Measurements from ENCODE around the gene PIEZO2. TPM values are rescaled to one million over a fixed set of nuclear protein-coding genes. Genes with fewer than 3 reads are reported as not detected.

Gene PIEZO2
- total RNA-seq, 2 experiments from 2014 or later: not detected

GRCh38 chr18:10894501-10894900 lies 254.9 kb downstream of the PIEZO2 start:
- no peak overlapping the region for H3K4me3 Mint-ChIP-seq
- CTCF ChIA-PET: no interaction called here

GRCh38 chr18:10893761-10894160 lies 255.6 kb downstream of the PIEZO2 start:
- no peak for DNase-seq
- no peak overlapping the region for H3K4me3 Mint-ChIP-seq
- ATAC-seq: no peak
- no peaks in the 10 kb centered on the region for H3K9me3 Mint-ChIP-seq (ENCODE audit: low read depth)
- H3K27me3 Mint-ChIP-seq: no peaks in the 10 kb centered on the region
- H3K4me1 Mint-ChIP-seq: no peaks in the 10 kb centered on the region
- H3K36me3 Mint-ChIP-seq: no peaks in the 10 kb centered on the region
- no peak overlapping the region for H3K27ac Mint-ChIP-seq
- CTCF ChIA-PET: no interaction called here

More at GRCh38 chr18:10894501-10894900, 254.9 kb downstream of the PIEZO2 start:
- Mint-ChIP-seq H3K4me1 (no peaks in the 10 kb centered on the region), H3K27me3 (no peaks in the 10 kb centered on the region), H3K27ac (no peak overlapping the region), H3K9me3 (ENCODE audit: low read depth) (no peaks in the 10 kb centered on the region), H3K36me3 (no peaks in the 10 kb centered on the region)
- no peak for DNase-seq
- no peak for ATAC-seq

DNA sequence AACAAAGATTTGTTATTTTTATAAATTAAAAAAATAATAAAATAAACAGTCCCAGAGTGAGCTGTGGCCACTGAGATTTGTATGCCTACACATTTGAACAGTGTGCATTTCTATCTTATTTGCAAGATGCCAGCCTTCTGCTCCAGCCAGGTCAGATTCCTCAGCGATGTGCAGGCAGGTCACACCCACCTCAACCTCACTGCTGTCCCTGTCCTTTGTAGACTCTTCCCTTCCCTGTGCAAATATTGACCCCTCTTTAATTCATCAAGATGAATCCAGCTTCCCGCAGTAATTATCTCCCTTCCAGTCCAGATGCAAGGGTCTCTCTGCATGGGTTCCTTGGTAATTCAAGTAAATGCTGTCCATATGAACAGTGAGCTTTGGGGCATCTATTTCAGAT lies 256.2 kb downstream of the PIEZO2 start:
- no peak overlapping the region for H3K4me3 Mint-ChIP-seq
- CTCF ChIA-PET: no interaction called here
- H3K27me3 Mint-ChIP-seq: no peaks in the 10 kb centered on the region
- H3K4me1 Mint-ChIP-seq: no peaks in the 10 kb centered on the region
- ATAC-seq (no peak), DNase-seq (no peak)
- H3K27ac Mint-ChIP-seq: no peak overlapping the region
- H3K9me3 Mint-ChIP-seq (ENCODE audit: low read depth): no peaks in the 10 kb centered on the region
- H3K36me3 Mint-ChIP-seq: no peaks in the 10 kb centered on the region

GRCh38 chr18:10892786-10893185 lies 256.6 kb downstream of the PIEZO2 start:
- H3K36me3 Mint-ChIP-seq: no peaks in the 10 kb centered on the region
- H3K27ac Mint-ChIP-seq: no peak overlapping the region
- DNase-seq: no peak
- ATAC-seq: no peak
- H3K9me3 Mint-ChIP-seq (ENCODE audit: low read depth): no peaks in the 10 kb centered on the region
- no peaks in the 10 kb centered on the region for H3K27me3 Mint-ChIP-seq
- H3K4me1 Mint-ChIP-seq: no peaks in the 10 kb centered on the region
- no peak overlapping the region for H3K4me3 Mint-ChIP-seq
- CTCF ChIA-PET: no interaction called here

DNA sequence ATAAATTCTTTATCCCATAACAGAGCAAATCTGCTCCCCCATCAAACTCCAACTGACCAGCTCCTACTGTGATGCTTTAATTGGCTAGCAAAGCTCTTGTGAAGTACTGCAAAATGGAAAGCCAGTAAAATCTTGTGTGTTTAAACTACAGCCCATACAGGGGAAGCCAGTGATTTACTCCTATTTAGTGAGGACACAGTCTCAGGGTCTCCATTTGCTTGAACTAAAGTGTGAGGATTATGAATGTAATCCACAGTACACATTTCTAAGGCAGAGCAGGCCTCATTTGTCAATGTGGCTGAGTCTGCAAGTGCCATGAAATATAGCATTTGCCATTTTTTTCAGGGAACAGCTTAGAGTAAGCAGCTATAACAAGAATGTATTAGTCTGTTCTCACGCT lies 259.3 kb downstream of the PIEZO2 start:
- Mint-ChIP-seq H3K27ac (no peak overlapping the region), H3K4me3 (no peak overlapping the region), H3K4me1 (no peaks in the 10 kb centered on the region), H3K36me3 (no peaks in the 10 kb centered on the region), H3K27me3 (no peaks in the 10 kb centered on the region), H3K9me3 (ENCODE audit: low read depth) (no peaks in the 10 kb centered on the region)
- DNase-seq (no peak), ATAC-seq (no peak)
- CTCF ChIA-PET: no interaction called here

GRCh38 chr18:10878703-10879102 lies 270.7 kb downstream of the PIEZO2 start:
- H3K4me1 Mint-ChIP-seq: no peaks in the 10 kb centered on the region
- H3K27me3 Mint-ChIP-seq: no peaks in the 10 kb centered on the region
- no peak overlapping the region for H3K4me3 Mint-ChIP-seq
- ATAC-seq (no peak), DNase-seq (no peak)
- no peak overlapping the region for H3K27ac Mint-ChIP-seq
- H3K36me3 Mint-ChIP-seq: no peaks in the 10 kb centered on the region
- H3K9me3 Mint-ChIP-seq (ENCODE audit: low read depth): no peaks in the 10 kb centered on the region
- CTCF ChIA-PET: no interaction called here

GRCh38 chr18:10877987-10878386 lies 271.4 kb downstream of the PIEZO2 start:
- ATAC-seq: no peak
- Mint-ChIP-seq H3K27ac (no peak overlapping the region), H3K9me3 (ENCODE audit: low read depth) (no peaks in the 10 kb centered on the region), H3K4me3 (no peak overlapping the region), H3K27me3 (no peaks in the 10 kb centered on the region), H3K4me1 (no peaks in the 10 kb centered on the region), H3K36me3 (no peaks in the 10 kb centered on the region)
- DNase-seq: no peak
- CTCF ChIA-PET: no interaction called here

DNA sequence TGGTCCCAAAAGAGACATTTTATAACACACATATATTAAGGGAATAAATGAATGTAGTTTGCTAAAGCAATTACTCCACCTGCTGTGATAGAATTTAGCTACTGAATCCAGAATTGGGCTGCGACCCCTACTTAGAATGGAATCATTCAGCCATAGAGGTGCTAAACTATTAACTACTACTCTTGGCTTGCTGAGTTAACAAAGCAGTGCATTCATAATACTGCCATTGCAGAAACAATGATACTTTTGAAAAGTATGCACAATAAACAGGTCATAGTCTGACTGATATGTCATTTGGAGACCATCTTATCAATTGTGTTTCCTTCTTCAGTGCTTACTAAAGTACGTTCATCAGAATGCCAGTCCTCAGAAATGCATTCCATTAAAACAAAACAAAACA lies 273.6 kb downstream of the PIEZO2 start:
- DNase-seq: no peak
- no peaks in the 10 kb centered on the region for H3K4me1 Mint-ChIP-seq
- ATAC-seq: no peak
- no peaks in the 10 kb centered on the region for H3K27me3 Mint-ChIP-seq
- CTCF ChIA-PET: interaction anchor here (0.6 kb wide), 1 partner anchor 508 kb away, joined by 4 read pairs; no protein-coding TSS in a partner anchor
- no peaks in the 10 kb centered on the region for H3K9me3 Mint-ChIP-seq (ENCODE audit: low read depth)
- H3K36me3 Mint-ChIP-seq: no peaks in the 10 kb centered on the region
- H3K27ac Mint-ChIP-seq: no peak overlapping the region
- H3K4me3 Mint-ChIP-seq: no peak overlapping the region

DNA sequence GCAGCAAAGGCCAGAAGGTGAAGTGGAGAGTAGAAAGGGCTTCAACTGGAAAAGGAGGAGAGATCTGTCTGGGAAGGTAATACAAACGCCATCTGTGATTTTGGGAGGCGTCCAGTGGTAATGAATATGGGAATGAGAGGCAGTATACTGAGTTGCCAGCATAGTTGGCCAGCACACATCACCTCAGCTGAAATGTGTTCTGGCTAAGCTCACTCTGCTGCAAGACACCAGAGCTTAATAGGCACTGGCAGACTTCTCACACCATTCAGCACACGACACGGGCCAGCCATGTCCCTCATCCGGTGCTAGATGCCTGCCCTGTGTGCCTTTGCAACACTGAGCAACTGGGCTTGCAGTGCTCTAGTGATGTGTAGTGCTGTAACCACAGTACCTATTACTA lies 277.1 kb downstream of the PIEZO2 start:
- Mint-ChIP-seq H3K36me3 (no peaks in the 10 kb centered on the region), H3K27ac (no peak overlapping the region), H3K4me1 (no peaks in the 10 kb centered on the region), H3K9me3 (ENCODE audit: low read depth) (no peaks in the 10 kb centered on the region), H3K27me3 (no peaks in the 10 kb centered on the region), H3K4me3 (no peak overlapping the region)
- DNase-seq (no peak), ATAC-seq (no peak)
- CTCF ChIA-PET: no interaction called here

- CTCF ChIA-PET: no interaction called here
- Mint-ChIP-seq H3K27ac (no peak overlapping the region), H3K27me3 (peaks cover 2% of the 10 kb centered on the region), H3K36me3 (no peaks in the 10 kb centered on the region), H3K4me1 (no peaks in the 10 kb centered on the region), H3K4me3 (no peak overlapping the region), H3K9me3 (ENCODE audit: low read depth) (peaks cover 2% of the 10 kb centered on the region)
- DNase-seq (no peak), ATAC-seq (no peak)
Observed at GRCh38 chr18:10864722-10865121, 284.6 kb downstream of the PIEZO2 start.

GRCh38 chr18:10863026-10863425 lies 286.3 kb downstream of the PIEZO2 start:
- no peaks in the 10 kb centered on the region for H3K4me1 Mint-ChIP-seq
- H3K4me3 Mint-ChIP-seq: no peak overlapping the region
- CTCF ChIA-PET: no interaction called here
- DNase-seq (no peak), ATAC-seq (no peak)
- peaks cover 2% of the 10 kb centered on the region for H3K27me3 Mint-ChIP-seq
- no peak overlapping the region for H3K27ac Mint-ChIP-seq
- H3K36me3 Mint-ChIP-seq: no peaks in the 10 kb centered on the region
- H3K9me3 Mint-ChIP-seq (ENCODE audit: low read depth): peaks cover 2% of the 10 kb centered on the region

DNA sequence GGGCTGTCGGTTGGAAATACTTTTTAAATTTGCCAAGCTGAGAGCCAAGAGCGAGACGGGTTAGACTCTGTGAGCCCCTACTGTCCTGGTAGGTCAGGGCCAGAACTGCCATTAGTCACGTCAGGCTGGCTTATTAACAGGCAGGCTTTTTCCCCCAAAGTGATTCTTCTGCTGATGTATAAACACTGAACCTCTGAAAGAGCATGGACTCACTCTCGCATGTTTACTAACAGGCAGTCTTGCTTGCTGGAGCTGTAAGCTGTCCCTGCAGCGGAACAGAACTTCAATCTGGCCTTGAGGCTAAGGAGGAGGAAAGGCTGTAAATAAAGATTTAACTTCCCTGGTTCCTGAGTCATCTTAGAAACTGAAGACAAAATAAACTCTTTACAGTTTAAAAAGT lies 288.4 kb downstream of the PIEZO2 start:
- peaks cover 11% of the 10 kb centered on the region for H3K27me3 Mint-ChIP-seq
- CTCF ChIA-PET: interaction anchor here (1.2 kb wide), 1 partner anchor 10 kb away, joined by 3 read pairs; no protein-coding TSS in a partner anchor
- H3K36me3 Mint-ChIP-seq: no peaks in the 10 kb centered on the region
- no peak overlapping the region for H3K27ac Mint-ChIP-seq
- no peak for ATAC-seq
- no peaks in the 10 kb centered on the region for H3K4me1 Mint-ChIP-seq
- H3K4me3 Mint-ChIP-seq: no peak overlapping the region
- no peak for DNase-seq
- peaks cover 2% of the 10 kb centered on the region for H3K9me3 Mint-ChIP-seq (ENCODE audit: low read depth)

DNA sequence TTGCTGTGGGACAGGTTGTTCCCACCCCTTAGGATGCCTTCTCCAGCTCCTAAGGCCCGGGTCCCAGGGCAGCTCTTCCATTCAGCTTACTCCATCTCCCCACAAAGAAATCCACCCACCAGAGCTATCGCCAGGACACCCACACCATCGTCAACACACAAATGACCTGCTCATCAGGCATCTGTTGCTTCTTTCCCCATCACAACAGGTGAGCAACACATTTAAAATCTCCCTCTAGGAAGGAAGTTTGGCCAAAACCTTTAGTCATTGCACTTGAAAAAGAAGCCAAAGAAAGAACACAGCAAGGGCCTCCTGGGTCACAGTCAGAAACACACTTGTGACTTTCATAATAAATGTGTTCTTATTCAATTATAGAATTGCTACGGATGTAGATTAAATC lies 289.0 kb downstream of the PIEZO2 start:
- Mint-ChIP-seq H3K4me1 (no peaks in the 10 kb centered on the region), H3K27ac (no peak overlapping the region), H3K27me3 (peaks cover 11% of the 10 kb centered on the region), H3K36me3 (no peaks in the 10 kb centered on the region), H3K4me3 (no peak overlapping the region), H3K9me3 (ENCODE audit: low read depth) (peaks cover 2% of the 10 kb centered on the region)
- DNase-seq (no peak), ATAC-seq (no peak)
- CTCF ChIA-PET: interaction anchor here (0.6 to 1.2 kb wide), 2 partner anchors 10 to 304 kb away, joined by 3 read pairs; no protein-coding TSS in a partner anchor

DNA sequence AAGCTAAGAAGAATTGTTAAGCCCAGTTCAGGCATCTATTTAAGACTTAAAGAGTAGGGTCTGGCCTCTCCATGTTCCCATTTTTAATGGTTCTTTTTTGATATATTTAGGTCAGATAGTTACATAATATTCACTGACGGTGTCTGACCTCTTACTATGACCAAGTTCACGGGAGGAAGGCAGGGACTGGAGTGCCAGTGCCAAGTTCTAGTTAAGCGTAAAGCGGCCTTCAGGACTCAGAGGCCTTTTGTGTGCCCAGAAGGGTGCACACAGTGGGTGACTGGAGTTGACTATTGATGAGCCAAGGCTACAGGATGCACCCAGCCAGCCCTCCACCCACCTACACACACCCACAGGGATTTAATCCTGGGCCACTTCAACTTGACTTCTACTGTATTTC lies 290.9 kb downstream of the PIEZO2 start:
- Mint-ChIP-seq H3K9me3 (ENCODE audit: low read depth) (no peaks in the 10 kb centered on the region), H3K36me3 (no peaks in the 10 kb centered on the region), H3K27me3 (peaks cover 12% of the 10 kb centered on the region), H3K27ac (no peak overlapping the region), H3K4me3 (no peak overlapping the region), H3K4me1 (no peaks in the 10 kb centered on the region)
- CTCF ChIA-PET: interaction anchor here (0.7 kb wide), 1 partner anchor 114 kb away, joined by 5 read pairs; no protein-coding TSS in a partner anchor
- DNase-seq (no peak), ATAC-seq (no peak)

DNA sequence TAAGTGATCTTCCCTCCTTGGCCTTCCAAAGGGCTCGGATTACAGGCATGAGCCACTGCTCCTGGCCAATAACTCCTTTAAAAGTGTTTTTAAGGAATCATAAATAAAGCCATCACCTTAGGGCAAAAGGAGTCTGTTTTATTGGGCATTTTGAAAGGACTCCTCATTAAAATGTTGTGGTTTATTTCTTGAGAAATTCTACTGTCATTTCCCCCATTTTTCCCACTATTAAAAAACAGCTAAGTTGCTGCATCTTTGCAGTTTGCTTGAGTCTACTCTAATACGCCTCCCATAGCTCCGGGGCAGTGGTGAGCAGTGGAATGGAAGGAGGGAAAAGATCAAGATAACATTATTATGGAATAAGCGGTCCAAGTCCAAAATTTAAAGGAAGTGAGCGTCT lies 293.2 kb downstream of the PIEZO2 start:
- CTCF ChIA-PET: no interaction called here
- ATAC-seq: no peak
- H3K27me3 Mint-ChIP-seq: peaks cover 15% of the 10 kb centered on the region
- no peak for DNase-seq
- no peak overlapping the region for H3K27ac Mint-ChIP-seq
- H3K9me3 Mint-ChIP-seq (ENCODE audit: low read depth): no peaks in the 10 kb centered on the region
- H3K4me3 Mint-ChIP-seq: no peak overlapping the region
- no peaks in the 10 kb centered on the region for H3K36me3 Mint-ChIP-seq
- H3K4me1 Mint-ChIP-seq: no peaks in the 10 kb centered on the region
